HG03342 (cell line): ENCODE data around the gene CAMTA1.

ENCODE experiments used
- ATAC-seq: cut with Tn5 transposase; IDR thresholded peaks from one replicate; pipeline ENCODE4 v1.9.1; 2021; ENCODE audit warnings: mild to moderate bottlenecking, moderate library complexity; ENCODE audit not compliant: unreplicated experiment

The CAMTA1 gene

DNA sequence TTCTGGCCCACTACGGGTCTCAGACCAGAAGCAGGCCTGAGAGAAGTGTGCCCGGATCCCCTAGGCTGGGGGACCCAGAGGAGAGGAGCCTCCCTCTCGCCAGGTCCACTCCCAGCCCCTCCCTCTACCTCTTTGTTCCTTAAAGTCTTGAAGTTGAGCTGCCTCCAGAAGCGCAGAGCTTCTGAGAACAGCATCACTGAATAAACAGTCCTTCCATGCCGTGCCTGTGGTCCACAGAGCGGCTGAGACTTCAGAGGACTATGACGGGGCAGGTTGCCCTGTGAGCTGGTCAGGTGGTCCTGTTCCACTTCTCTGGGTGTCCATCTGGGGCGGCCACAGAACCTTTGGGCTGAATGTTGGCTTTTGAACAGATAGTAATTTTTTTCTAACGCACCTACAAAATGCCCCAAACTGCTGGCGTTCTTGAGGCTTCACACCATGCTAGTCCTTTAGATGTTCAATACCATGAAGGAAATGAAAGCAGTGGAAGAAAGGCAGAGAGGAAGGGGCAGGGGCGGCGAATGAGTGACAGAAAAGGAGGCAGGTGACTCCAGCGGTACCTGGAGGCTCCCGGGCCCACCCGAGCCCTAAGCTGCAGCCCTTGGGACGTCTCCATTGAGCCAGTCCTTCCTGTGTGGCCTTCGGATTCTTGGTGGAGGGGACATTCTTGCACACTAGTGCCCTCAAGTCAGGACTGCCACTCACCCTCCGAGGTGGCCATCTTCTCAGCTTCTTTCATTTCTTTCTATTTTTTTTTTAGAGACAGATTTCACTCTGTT is 746.5 kb downstream of the CAMTA1 start:
- ATAC-seq: no peak

DNA sequence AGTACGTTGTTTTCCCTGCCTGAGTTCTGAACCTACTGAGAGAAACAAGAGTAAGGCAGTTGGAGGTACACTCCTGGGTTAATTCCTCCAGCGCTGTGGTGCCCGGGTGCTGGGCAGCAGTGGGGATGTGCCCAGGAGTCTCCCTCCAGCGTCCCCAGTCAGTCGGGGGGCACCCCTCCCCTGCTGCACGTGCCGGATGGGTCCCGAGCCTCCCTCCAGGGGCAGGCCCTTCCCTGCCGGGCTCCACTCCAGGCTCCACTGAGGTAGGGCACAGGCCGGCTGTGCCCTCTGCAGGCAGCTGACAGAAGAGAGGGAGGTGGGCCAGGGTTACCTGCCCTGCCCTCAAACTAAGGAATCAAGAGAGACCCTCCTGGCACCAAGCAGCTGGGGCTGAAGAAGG is 747.8 kb downstream of the CAMTA1 start:
- no peak for ATAC-seq

DNA sequence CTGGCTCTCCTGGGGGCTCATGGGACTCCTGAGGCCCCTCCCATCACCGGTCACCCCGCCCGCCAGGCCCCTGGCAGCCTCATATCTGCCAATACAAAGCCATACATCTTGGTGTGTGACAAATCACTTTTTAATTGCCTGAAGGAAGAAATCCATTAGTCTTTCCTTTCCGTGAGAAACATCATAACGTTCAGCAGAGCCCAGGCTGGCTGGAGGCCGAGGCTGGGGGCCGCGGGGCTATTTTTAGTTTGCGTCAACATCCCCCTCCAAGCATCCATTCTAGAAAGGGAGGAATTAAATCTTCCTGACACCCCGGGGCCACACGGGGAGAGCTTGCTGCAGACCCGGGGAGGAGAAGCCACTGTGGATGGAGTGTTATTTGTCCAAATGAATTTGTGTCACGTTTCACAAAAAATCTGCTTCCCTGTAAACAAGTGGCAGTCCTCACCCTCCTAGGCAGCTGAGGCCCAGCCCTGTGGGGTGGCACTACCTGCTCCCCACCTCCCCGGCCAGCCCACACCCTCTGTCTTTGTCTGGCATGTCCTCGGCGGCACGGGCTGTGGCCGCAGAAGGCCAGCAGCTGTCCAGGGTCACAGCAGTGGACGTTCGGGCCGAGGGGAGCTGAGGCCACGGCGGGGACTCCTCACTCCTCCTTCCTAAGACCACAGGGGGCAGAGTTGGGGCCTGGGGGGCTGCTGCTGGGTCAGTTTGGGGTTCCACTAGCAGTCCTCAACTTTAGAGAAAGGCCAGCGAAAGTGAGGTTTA is 749.0 kb downstream of the CAMTA1 start:
- no peak for ATAC-seq

DNA sequence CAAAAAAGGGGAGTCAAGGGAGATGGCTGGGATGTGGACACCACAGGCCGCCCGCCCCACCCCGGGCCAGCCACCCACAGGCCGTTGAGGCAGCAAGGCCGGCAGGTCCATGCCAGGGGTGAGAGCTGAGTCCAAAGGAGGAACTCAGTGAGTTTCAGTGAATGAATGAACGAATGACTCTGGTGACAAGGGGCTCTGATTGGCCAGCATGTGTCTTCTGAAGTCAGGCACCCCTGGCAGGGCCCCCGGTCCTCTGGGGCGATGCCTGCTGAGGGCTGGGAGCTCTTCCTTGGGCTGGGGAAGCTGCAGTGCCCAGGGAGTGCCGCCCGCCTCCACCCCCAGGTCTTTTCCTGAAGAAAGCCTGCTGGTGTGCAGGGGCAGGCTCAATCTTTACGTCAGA is 749.8 kb downstream of the CAMTA1 start:
- ATAC-seq: no peak

GRCh38 chr1:7535934-7536878 is 751.0 kb downstream of the CAMTA1 start:
- ATAC-seq: no peak

GRCh38 chr1:7536891-7537591 is 751.8 kb downstream of the CAMTA1 start:
- no peak for ATAC-seq

DNA sequence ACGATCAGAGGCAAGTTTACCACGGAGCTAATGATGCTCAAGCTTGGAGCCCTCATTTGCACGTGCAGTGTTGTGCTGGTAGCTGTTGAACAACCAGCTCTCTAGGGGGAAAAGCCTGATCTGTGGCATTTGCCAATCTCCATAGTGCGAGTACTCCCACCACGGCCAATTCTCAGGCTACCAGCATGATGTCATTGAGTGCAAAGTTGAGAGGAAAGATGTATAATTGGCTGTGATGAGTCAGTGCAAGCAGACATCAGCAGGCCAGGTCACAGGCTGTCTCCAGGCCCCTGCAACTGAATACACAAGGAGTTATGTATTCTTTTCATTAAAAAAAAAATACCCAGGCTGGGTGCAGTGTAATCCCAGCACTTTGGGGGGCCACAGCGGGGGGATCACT is 752.8 kb downstream of the CAMTA1 start:
- no peak for ATAC-seq

DNA sequence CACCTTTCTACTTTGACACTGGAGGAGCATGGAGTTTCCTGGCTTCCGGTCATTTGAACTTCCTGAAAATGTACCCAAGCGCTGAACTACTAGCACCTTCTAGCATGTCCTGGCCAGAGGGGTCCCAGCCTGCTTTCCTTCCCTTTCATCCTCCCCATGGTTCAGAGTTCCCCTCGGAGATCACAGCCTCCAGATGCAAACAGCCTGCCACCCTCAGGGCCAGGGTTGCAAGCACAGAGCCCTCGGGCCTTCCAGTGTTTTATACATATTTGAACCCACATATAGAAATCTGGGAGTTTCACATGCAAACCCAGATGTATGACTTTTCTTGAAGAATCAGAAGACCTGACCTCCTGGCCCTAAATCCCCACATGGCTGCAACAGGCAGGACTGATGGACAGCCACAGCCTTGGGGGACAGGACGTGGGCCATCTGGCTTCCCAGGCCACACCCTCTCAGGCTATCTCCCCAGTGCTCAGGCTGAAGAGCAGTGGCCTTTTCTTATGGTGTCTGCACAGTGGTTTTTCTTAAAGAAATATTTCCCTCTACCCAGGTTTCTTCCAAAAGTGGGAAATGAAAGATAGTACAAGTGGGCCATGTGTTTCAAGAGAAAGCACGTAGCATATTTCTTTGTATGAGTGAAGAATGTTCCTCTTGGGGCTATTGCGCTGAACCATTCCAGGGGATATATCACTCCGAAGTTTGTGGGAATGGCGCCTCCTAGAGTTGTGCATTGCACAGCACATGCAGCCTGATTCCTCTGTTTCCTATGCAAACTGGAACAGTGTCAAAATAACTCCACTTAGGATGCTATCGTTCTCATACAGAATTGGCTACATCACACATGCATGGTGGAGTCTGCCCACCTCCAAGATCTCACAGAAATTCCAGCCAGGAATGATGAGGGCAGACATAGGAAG is 753.9 kb downstream of the CAMTA1 start:
- no peak for ATAC-seq

GRCh38 chr1:7539769-7540175 is 754.5 kb downstream of the CAMTA1 start:
- no peak for ATAC-seq

GRCh38 chr1:7540816-7541215 is 755.6 kb downstream of the CAMTA1 start:
- ATAC-seq: no peak

- no peak for ATAC-seq
Observed at GRCh38 chr1:7541629-7542028, 756.4 kb downstream of the CAMTA1 start.

GRCh38 chr1:7543718-7544090 is 758.5 kb downstream of the CAMTA1 start:
- no peak for ATAC-seq

GRCh38 chr1:7549277-7550161 is 764.3 kb downstream of the CAMTA1 start:
- no peak for ATAC-seq

DNA sequence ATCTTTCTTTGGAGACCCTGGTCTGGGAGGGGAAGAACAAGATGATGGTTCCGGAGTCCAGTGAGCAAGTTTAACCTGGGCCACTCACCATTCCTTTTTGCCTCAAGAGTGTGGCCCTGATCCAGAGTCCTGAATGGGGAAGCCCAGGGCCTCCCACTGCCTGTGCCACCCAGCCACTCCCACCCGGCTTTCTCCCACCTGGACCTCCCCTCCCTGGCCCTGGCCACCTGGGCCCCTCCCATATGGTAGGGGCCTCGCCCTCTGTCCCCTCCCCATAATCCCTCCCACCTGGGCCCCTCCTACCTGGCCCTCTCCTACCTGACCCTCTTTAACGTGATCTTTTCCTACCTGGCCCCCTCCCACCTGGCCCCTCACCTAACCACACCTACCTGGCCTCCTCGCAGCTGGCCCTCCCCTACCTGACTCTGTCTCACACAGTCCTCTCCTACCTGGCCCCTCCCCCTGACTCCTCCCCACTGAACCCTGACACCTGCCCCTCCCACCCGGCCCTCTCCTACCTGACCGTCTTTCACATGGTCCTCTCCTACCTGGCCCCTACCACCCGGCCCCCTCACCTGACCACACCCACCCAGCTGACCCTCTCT is 765.1 kb downstream of the CAMTA1 start:
- ATAC-seq: no peak

DNA sequence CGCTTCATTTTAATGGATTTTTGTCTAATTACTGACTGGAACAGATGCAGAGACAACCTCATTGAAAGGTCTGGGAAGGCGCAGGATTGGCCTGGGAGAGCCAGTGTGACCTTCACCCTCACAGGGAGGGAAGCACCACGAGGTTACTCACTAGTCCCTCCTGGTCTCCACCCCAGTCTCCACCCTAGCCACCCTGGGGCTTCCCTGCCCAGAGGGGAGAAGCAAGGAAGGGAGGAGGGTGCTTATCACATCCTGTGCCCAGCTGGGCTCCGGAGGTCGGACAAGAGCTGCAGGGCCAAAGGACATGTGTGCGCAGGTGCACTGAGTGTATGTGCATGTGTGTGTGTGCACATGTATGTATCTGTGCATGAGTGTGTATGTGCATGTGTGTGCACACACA is 765.7 kb downstream of the CAMTA1 start:
- ATAC-seq: no peak

DNA sequence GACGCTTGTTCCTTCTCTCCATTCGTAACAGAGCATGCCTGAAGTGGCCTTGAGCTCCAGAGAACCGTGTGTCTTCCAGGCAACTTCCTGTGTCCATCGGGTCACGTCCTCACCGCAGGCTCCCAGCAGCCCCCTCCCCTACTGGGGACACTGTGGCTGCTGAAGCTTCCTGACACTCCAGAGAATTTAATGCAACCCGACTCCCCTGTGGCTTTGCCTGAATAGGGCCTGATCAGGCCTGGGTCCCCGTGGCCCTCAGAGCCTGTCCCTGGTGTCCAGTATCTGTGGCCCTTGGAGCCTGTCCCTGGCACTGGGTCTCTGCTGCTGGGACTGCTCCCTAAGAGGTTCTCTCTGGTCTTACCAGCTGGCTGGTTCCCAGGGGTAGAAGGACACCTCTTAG is 766.2 kb downstream of the CAMTA1 start:
- no peak for ATAC-seq

GRCh38 chr1:7552402-7552801 is 767.1 kb downstream of the CAMTA1 start:
- ATAC-seq: no peak

DNA sequence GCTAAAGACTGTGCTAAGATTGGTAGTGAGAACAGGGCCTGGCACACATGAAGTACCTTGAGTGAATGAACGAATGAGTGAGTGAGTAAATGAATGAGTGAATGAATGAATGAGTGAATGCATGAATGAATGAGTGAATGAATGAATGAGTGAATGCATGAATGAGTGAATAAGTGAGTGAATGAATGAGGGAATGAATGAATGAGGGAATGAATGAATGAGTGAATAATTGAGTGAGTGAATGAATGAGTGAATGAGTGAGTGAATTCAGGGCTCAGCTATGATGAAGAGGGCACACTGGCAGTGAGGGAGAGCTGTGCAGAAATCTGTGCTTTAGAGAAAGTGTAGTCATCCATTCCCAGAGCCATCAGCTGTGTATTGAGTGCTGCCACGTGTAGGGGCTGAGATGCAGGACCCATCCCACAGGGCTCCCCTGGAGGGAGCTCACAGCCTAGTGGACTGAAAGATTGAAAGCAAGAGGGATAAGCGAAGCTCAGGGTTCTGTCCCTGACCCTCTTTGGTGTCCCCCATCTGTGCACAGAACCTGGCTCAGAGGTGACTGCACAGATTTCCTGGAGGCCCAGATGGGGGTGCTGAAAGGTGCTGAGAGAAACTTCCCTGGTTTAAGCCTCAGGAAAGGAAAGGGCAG is 767.9 kb downstream of the CAMTA1 start:
- ATAC-seq: no peak
